ENCODE measurements around the gene SLC27A5. TPM values are rescaled to one million over a fixed set of nuclear protein-coding genes. Genes with fewer than 3 reads are reported as not detected.
"Not testable (repeated sequence)": the region's sequence is repeated elsewhere in the genome, so short reads cannot be mapped to it uniquely, and the experiment has no call there.

Gene SLC27A5
- total and polyA plus RNA-seq, 11 donors = 1.8 to 9.1 (median 3.7) TPM

DNA sequence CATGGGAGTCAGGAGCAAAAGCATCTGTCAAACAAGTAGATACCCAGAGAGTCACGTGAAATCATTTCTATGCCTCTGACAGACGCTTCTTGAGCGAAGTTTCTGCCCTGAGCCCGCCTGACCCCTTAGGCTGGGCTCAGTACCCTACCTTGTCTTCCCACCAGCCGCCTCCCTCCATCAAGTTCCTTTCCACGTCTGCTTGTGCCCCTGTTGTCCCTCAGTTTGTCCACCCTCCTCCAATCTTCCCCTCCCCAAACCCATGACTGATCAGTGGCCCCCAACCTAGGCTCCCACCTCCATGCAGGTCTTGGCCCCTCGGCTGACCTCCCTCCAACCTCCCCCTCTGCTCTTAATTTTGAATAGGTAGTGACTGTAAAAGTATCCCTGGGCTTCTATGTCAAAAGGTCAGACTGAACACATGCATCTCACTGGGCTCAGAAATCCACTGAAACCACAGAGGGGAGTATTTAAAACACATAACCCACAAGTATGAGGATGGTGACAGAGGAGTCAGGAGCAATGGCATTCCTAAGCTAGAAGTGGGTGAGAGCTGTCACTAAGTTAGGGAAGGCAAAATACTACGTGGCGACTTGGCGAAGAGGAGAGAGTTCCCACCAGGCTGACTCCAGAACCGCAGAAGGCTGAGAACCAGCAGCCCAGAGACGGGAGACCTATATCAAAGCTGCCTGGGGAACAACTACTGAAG, 37.3 kb downstream of the SLC27A5 start:
- H3K4me1 ChIP-seq = peaks cover 0 to 25% (median 14%) of the 10 kb centered on the region in 12 donors
- H3K27me3 ChIP-seq = no peaks in the 10 kb centered on the region
- no peaks in the 10 kb centered on the region for H3K9me3 ChIP-seq
- ATAC-seq = no peak
- H3K4me3 ChIP-seq = no peak overlapping the region
- intact Hi-C loops (cut with DNase I) = no loop called here
- TF ChIP-seq POLR2A (IDR thresholded peaks at IDR 0.05) (no peak), CTCF (IDR thresholded peaks at IDR 0.05) (no peak)
- no peak for DNase-seq
- 84 to 92% (median 88%) methylated on average over 12 of the region's 12 CpGs for WGBS, 4 donors
- H3K36me3 ChIP-seq = peaks cover 0 to 45% (median 34%) of the 10 kb centered on the region in 9 donors
- peak overlapping the region in 1 of 12 donors; percentile 93 for H3K27ac ChIP-seq

GRCh38 chr19:58473775-58474174, 38.0 kb downstream of the SLC27A5 start:
- TF ChIP-seq CTCF (IDR thresholded peaks at IDR 0.05) (no peak), POLR2A (IDR thresholded peaks at IDR 0.05) (no peak)
- H3K9me3 ChIP-seq = no peaks in the 10 kb centered on the region
- no peaks in the 10 kb centered on the region for H3K27me3 ChIP-seq
- H3K27ac ChIP-seq = no peak overlapping the region
- peaks cover 0 to 25% (median 14%) of the 10 kb centered on the region in 12 donors for H3K4me1 ChIP-seq
- ATAC-seq (no peak), DNase-seq (no peak)
- H3K4me3 ChIP-seq = no peak overlapping the region
- peaks cover 0 to 44% (median 34%) of the 10 kb centered on the region in 9 donors for H3K36me3 ChIP-seq
- intact Hi-C loops (cut with DNase I) = no loop called here

GRCh38 chr19:58471736-58472135, 40.1 kb downstream of the SLC27A5 start:
- intact Hi-C loops (cut with DNase I) = no loop called here
- TF ChIP-seq POLR2A (IDR thresholded peaks at IDR 0.05) = no peak
- TF ChIP-seq CTCF (IDR thresholded peaks at IDR 0.05) = no peak
- Histone ChIP-seq H3K27me3 (no peaks in the 10 kb centered on the region), H3K27ac (no peak overlapping the region), H3K4me3 (no peak overlapping the region), H3K4me1 (peaks cover 1 to 28% (median 17%) of the 10 kb centered on the region in 12 donors), H3K9me3 (no peaks in the 10 kb centered on the region), H3K36me3 (peaks cover 0 to 42% (median 34%) of the 10 kb centered on the region in 9 donors)
- DNase-seq (no peak), ATAC-seq (no peak)
- 94 to 96% (median 95%) methylated on average over 14 to 39 of the region's 39 CpGs for WGBS, 4 donors

- H3K27ac ChIP-seq; intact Hi-C loops (cut with DNase I); DNase-seq; ATAC-seq; H3K27me3 ChIP-seq; H3K4me3 ChIP-seq; H3K9me3 ChIP-seq: not testable (repeated sequence)
- Histone ChIP-seq H3K36me3 (peaks cover 0 to 42% (median 34%) of the 10 kb centered on the region in 9 donors), H3K4me1 (peaks cover 4 to 28% (median 18%) of the 10 kb centered on the region in 12 donors)
- WGBS, 4 donors = 94 to 96% (median 94%) methylated on average over 14 to 41 of the region's 53 CpGs
Measured at GRCh38 chr19:58470837-58471543, 40.8 kb downstream of the SLC27A5 start.

All from heart left ventricle (tissue), 16 donors.